ENCODE measurements around the gene APOBEC3C.
"Not testable (repeated sequence)": the region's sequence is repeated elsewhere in the genome, so short reads cannot be mapped to it uniquely, and the experiment has no call there.

APOBEC3C gene

GRCh38 chr22:39024519-39025308 lies 10.7 kb downstream of the APOBEC3C start:
- DNase-seq, result no peak

GRCh38 chr22:39026509-39027150 lies 12.6 kb downstream of the APOBEC3C start:
- no peak for DNase-seq

- DNase-seq, result no peak
Measured at GRCh38 chr22:39027717-39028116, 13.7 kb downstream of the APOBEC3C start.

GRCh38 chr22:39028281-39028680 lies 14.2 kb downstream of the APOBEC3C start:
- DNase-seq, result no peak

GRCh38 chr22:39029227-39029626 lies 15.2 kb downstream of the APOBEC3C start:
- DNase-seq, result no peak

GRCh38 chr22:39030705-39031104 lies 16.6 kb downstream of the APOBEC3C start:
- DNase-seq, result no peak

- DNase-seq, result not testable (repeated sequence)
Measured at GRCh38 chr22:39031434-39032295, 17.6 kb downstream of the APOBEC3C start.

- not testable (repeated sequence) for DNase-seq
Measured at GRCh38 chr22:39037071-39037470, 23.0 kb downstream of the APOBEC3C start.

GRCh38 chr22:39039306-39040126 lies 25.5 kb downstream of the APOBEC3C start:
- DNase-seq, result no peak

- not testable (repeated sequence) for DNase-seq
Measured at GRCh38 chr22:39040155-39040537, 26.1 kb downstream of the APOBEC3C start.

GRCh38 chr22:39040538-39041296 lies 26.7 kb downstream of the APOBEC3C start, which contains the start of gene APOBEC3F:
TSS of gene APOBEC3F (plus strand) at chr22:39040864. CDS start at chr22:39040961, 97 bp downstream.
- peak in 1 of 2 experiments; percentile 50 for DNase-seq

- no peak for DNase-seq
Measured at GRCh38 chr22:39041908-39042307, 27.9 kb downstream of the APOBEC3C start.

- DNase-seq, result not testable (repeated sequence)
Measured at GRCh38 chr22:39043063-39043462, 29.0 kb downstream of the APOBEC3C start.

GRCh38 chr22:39045136-39045535 lies 31.1 kb downstream of the APOBEC3C start:
- peak; percentile 21 to 73 for DNase-seq

- DNase-seq, result not testable (repeated sequence)
Measured at GRCh38 chr22:39049486-39049885, 35.4 kb downstream of the APOBEC3C start.

- DNase-seq, result not testable (repeated sequence)
Measured at GRCh38 chr22:39051844-39052495, 37.9 kb downstream of the APOBEC3C start.

- DNase-seq, result no peak
Measured at GRCh38 chr22:39055658-39056057, 41.6 kb downstream of the APOBEC3C start.

- not testable (repeated sequence) for DNase-seq
Measured at GRCh38 chr22:39061290-39061689, 47.2 kb downstream of the APOBEC3C start.

- DNase-seq, result not testable (repeated sequence)
Measured at GRCh38 chr22:39061951-39062350, 47.9 kb downstream of the APOBEC3C start.

GRCh38 chr22:39063904-39064303 lies 49.8 kb downstream of the APOBEC3C start:
- not testable (repeated sequence) for DNase-seq
